GM08714 (cell line): Measurements from ENCODE around the gene RNPC3.
"Not testable (repeated sequence)": the region's sequence is repeated elsewhere in the genome, so short reads cannot be mapped to it uniquely, and the experiment has no call there.

Experiments
- H3K4me3 ChIP-seq: fragments of 200-500 bp; sonication (Bioruptor generic); 2 replicates; pipeline ENCODE4 v1.5.1; 2014; ENCODE audit warnings: mild to moderate bottlenecking, low read length, inconsistent platforms
- ZNF274 ChIP-seq: IDR thresholded peaks from 2 replicates; pipeline ENCODE4 v1.6.1; 2012; ENCODE audit warnings: mild to moderate bottlenecking, low read depth, low read length

RNPC3 gene

GRCh38 chr1:103525114-103525606, 339 bp upstream of the RNPC3 start:
- peak overlapping the region; percentile 58; the same call in 1 of the 2 replicates for H3K4me3 ChIP-seq
- TF ChIP-seq ZNF274: no peak

- peak overlapping the region; percentile 86; the same call in 1 of the 2 replicates for H3K4me3 ChIP-seq
- no peak for TF ChIP-seq ZNF274
Observed at GRCh38 chr1:103527331-103527730, 1.8 kb downstream of the RNPC3 start.

GRCh38 chr1:103529746-103530145, 4.2 kb downstream of the RNPC3 start:
- TF ChIP-seq ZNF274: no peak
- no peak overlapping the region for H3K4me3 ChIP-seq

GRCh38 chr1:103538226-103538625, 12.7 kb downstream of the RNPC3 start:
- no peak overlapping the region for H3K4me3 ChIP-seq
- TF ChIP-seq ZNF274: no peak

GRCh38 chr1:103541431-103541830, 15.9 kb downstream of the RNPC3 start:
- H3K4me3 ChIP-seq: no peak overlapping the region
- TF ChIP-seq ZNF274: no peak

GRCh38 chr1:103546496-103546895, 21.0 kb downstream of the RNPC3 start:
- no peak for TF ChIP-seq ZNF274
- H3K4me3 ChIP-seq: no peak overlapping the region

- no peak overlapping the region for H3K4me3 ChIP-seq
- no peak for TF ChIP-seq ZNF274
Observed at GRCh38 chr1:103547840-103548239, 22.3 kb downstream of the RNPC3 start.

GRCh38 chr1:103560427-103560826, 34.9 kb downstream of the RNPC3 start:
- no peak for TF ChIP-seq ZNF274
- H3K4me3 ChIP-seq: no peak overlapping the region

GRCh38 chr1:103561124-103561523, 35.6 kb downstream of the RNPC3 start:
- not testable (repeated sequence) for H3K4me3 ChIP-seq

GRCh38 chr1:103561643-103562395, 36.3 kb downstream of the RNPC3 start:
- TF ChIP-seq ZNF274: no peak

GRCh38 chr1:103563056-103563455, 37.6 kb downstream of the RNPC3 start:
- TF ChIP-seq ZNF274: no peak
- no peak overlapping the region for H3K4me3 ChIP-seq

More at GRCh38 chr1:103561643-103562395, 36.3 kb downstream of the RNPC3 start:
- no peak overlapping the region for H3K4me3 ChIP-seq

GRCh38 chr1:103569493-103569892, 44.0 kb downstream of the RNPC3 start:
- no peak for TF ChIP-seq ZNF274
- H3K4me3 ChIP-seq: no peak overlapping the region

GRCh38 chr1:103571289-103571688, 45.8 kb downstream of the RNPC3 start, which contains the start of gene AMY2B:
Gene AMY2B, plus strand, starts transcription at chr1:103571589. Its CDS starts 14 bp downstream, at chr1:103571603.
- not testable (repeated sequence) for H3K4me3 ChIP-seq

GRCh38 chr1:103576065-103576464, 50.6 kb downstream of the RNPC3 start:
- TF ChIP-seq ZNF274: no peak
- H3K4me3 ChIP-seq: no peak overlapping the region

GRCh38 chr1:103576784-103577183, 51.3 kb downstream of the RNPC3 start:
- not testable (repeated sequence) for H3K4me3 ChIP-seq

- TF ChIP-seq ZNF274: no peak
- no peak overlapping the region for H3K4me3 ChIP-seq
Observed at GRCh38 chr1:103582464-103582863, 57.0 kb downstream of the RNPC3 start.
